ENCODE data around the gene GSC. TPM values are rescaled to one million over a fixed set of nuclear protein-coding genes. Genes with fewer than 3 reads are reported as not detected.

Gene GSC
- 1.7 TPM for total RNA-seq

DNA sequence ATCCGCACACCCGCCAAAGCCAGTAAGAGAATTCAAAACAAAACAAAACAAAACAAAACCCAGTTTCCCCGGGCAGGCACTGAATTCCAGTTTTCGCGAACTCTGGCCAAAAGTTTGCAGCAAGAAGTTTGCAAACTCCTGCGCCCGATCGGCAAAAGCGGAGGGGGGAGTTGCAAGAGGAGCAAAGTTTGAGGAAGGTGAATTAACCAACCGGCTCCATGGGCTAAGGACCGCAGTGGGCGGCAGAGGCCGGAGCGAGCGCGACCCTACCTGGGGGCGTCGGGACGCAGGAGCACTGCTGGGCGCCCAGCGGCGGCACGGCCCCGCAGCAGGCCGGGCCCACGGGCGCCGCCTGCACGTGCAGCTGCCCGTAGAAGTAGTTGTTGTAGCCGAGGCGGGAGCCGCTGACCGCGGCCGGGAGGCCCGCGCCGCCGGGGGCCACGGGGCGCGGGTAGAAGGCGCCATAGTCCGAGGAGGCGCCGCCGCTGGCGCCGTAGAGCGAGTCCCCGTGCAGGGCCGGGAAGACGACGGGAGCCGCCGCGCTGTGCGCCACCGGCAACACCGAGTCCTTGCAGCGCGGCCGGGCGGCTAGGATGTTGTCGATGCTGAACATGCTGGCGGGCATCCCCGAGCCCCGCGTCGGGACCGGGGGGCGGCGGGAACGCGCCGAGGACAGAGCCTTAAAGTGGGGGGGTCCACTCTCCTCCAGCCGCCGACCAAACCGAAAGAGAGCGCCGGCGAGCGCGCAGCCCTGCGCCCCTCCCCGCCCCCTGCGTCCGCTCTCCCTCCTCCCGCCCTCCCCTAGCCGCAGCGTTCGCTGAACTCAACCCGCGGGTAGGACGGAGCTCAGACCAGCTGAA lies at the start of gene GSC:
Gene GSC, minus strand, starts transcription at position 723 of the 860 bp plus-strand sequence. Its CDS starts 98 bp downstream, at position 625.

Other genes starting within 250 kb of the GSC start
- 1.4 TPM for gene SERPINA4, start 208.7 kb downstream of the GSC start, total RNA-seq
- gene SERPINA5, start 188.7 kb downstream of the GSC start, total RNA-seq: 20.0 TPM
- 0.29 TPM for gene SERPINA3, start 157.7 kb downstream of the GSC start, total RNA-seq

Measured in metanephros (tissue), 1 donor.